IPS-NIHi11 (cell line): ENCODE data around the gene CDC42BPA.

Source experiments
- DNase-seq: peaks from one replicate; pipeline ENCODE4 v3.0.0; 2012; ENCODE audit warnings: mixed read lengths, low spot score

Gene CDC42BPA

GRCh38 chr1:226945106-226945857, 373.0 kb downstream of the CDC42BPA start:
- DNase-seq = peak; percentile 47

GRCh38 chr1:226943927-226944326, 374.4 kb downstream of the CDC42BPA start:
- DNase-seq = no peak

- no peak for DNase-seq
Observed at GRCh38 chr1:226943156-226943555, 375.1 kb downstream of the CDC42BPA start.

- DNase-seq = no peak
Observed at GRCh38 chr1:226942392-226942791, 375.9 kb downstream of the CDC42BPA start.

- no peak for DNase-seq
Observed at GRCh38 chr1:226940806-226941067, 377.6 kb downstream of the CDC42BPA start.

- DNase-seq = peak; percentile 97
Observed at GRCh38 chr1:226940029-226940805, 378.1 kb downstream of the CDC42BPA start, which contains the start of gene COQ8A. Gene COQ8A, plus strand, starts transcription at chr1:226940294. Its CDS starts 21,092 bp downstream, at chr1:226961386.
